GM12873 (cell line): ENCODE data around the gene DDX59.

Experiments
- TF ChIP-seq, protein P1 (sequence below): IDR thresholded peaks from 2 replicates; pipeline ENCODE4 v1.5.1; 2012; ENCODE audit warnings: low read depth, mild to moderate bottlenecking, moderate library complexity, low read length, control low read depth; ENCODE audit not compliant: insufficient read depth; ENCODE audit errors: missing control alignments

DDX59 gene

DNA sequence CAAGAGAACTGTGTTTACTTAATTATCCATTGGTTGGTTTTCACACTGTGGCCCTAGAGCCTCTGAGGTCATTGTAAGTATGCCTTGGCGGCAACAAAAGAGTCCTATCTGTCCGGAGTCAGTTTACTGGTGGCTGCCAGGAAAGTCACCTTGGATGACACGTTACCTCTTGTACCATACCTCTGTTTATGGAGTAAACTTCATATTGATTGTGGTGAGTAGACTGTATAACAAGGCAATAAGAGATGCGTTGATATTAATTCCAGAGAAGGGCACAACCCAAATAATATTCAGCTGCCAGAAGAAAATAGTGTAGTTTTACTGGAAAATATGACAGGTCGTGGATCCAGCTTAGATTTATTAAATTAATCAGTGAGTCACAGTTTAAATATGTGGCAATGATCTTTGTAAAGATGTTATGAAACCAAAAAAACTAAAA, 28.7 kb downstream of the DDX59 start:
- TF ChIP-seq, protein P1, sequence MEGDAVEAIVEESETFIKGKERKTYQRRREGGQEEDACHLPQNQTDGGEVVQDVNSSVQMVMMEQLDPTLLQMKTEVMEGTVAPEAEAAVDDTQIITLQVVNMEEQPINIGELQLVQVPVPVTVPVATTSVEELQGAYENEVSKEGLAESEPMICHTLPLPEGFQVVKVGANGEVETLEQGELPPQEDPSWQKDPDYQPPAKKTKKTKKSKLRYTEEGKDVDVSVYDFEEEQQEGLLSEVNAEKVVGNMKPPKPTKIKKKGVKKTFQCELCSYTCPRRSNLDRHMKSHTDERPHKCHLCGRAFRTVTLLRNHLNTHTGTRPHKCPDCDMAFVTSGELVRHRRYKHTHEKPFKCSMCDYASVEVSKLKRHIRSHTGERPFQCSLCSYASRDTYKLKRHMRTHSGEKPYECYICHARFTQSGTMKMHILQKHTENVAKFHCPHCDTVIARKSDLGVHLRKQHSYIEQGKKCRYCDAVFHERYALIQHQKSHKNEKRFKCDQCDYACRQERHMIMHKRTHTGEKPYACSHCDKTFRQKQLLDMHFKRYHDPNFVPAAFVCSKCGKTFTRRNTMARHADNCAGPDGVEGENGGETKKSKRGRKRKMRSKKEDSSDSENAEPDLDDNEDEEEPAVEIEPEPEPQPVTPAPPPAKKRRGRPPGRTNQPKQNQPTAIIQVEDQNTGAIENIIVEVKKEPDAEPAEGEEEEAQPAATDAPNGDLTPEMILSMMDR, result no peak

DNA sequence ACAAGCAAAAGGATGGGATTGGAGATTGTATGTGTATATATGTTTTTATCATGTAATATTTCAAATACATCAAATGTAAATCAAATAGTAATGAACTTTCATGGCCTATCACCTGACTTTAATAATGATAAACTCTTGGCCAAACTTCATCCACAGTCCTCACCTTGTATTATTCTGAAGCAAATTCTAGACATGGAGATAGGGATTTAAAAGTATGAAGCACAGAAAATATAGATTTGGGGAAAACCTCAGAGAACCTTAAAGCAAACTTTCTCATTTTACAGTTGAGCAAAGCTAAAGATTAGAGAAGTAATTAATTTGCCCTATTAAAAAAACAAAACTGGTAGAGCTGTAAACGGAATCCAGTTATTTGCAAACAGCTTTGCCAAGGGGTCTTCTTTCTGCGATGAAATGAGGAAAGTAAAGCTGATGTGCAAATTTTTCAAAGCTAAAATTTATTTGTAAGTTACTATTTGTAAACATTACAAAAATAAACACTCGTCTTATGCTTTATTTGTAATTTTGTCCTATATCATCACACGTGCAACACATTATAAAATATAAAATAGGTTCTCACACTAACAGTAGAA, 29.2 kb downstream of the DDX59 start:
- TF ChIP-seq, protein P1, result no peak

DNA sequence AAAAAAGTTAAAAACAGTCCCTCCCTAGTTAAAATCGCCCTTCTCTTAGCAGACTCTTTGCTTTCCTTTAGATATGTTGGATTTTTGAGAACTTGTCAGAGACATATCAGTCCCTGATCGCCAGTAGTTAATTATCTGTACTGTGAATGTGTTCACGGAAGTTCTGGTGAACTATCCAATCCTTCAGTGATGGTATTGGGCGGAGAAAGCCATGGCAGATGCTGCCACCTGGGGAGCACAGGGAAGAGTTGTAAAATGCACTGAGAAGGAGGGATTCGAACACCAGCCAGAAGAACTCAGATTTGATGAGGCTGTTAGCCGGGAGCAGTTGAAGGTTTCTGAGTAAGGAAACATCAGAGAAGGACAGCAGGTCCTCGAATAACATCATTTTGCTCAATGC, 31.6 kb downstream of the DDX59 start:
- TF ChIP-seq, protein P1, result no peak

DNA sequence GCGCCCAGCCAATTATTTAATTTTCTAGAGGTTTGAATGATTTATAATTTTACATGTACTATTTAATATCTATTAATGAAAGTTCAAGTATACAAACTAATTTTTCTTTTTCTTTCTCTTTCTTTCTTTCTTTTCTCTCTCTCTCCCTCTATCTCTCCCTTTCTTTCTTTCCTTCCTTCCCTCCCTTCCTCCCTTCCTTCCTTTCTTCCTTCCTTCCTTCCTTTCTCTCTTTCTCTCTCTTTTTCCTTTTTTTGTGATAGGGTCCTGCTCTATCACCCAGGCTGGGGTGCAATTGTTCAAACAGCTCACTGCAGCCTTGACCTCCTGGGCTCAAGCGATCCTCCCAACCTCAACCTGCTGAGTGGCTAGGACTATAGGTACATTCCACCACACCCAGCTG, 33.0 kb downstream of the DDX59 start:
- TF ChIP-seq, protein P1, result no peak

DNA sequence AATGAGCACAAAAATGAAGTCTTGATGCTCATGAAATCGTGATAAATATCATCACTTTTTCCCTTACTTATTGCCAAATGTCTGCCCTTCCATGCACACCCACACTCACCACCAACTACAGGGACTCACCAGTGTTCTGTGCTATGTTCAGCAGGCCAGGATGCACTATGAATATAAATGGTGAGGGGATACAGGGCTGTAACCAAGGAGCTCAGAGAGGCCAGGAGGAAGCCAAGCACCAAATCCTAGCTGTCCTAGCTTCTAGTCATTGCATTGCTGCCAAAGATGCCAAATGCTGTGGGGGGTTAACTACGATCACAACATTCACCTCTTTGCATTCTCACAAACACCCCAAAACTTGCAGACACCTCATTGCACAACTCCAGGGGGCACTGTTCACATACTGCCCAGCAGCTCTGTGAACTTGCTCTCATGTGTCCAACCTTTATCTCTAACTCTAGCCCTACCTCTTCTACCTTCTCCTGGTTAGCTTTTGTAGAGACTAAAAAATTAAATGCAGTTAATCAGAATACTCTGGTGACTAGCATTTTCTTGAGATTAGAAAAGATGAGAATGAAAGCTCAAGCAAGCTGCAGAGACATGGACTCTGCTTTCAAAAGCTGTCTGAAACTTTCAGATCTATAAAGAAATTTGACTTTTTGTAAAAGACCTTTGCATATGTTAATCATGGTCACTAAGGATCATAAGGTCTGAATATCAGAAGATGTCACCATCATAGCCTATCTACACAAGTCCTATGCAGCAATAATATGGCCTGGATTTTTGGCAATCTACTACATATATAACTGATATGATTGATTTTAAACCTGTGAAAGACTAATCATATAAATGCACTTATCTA, 35.2 kb downstream of the DDX59 start:
- TF ChIP-seq, protein P1, result peak; percentile 66

DNA sequence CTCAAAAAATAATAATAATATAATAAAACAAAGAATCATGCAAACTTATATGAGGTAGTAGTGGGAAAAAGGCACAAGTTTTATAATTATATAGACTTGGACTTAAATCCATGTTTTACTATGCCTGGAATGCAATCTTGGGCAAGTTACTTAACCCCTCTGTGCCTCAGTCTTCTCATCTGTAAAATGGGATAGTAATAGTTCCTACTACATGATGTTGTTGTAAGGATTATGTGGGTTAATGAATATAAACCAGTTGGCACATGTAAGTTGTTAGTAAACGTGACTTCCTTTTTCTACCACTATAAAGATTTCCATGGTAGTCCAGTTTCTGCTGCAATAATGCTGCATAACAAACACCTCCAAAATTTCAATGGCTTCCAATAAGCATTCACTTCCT, 38.3 kb downstream of the DDX59 start:
- TF ChIP-seq, protein P1, result no peak

DNA sequence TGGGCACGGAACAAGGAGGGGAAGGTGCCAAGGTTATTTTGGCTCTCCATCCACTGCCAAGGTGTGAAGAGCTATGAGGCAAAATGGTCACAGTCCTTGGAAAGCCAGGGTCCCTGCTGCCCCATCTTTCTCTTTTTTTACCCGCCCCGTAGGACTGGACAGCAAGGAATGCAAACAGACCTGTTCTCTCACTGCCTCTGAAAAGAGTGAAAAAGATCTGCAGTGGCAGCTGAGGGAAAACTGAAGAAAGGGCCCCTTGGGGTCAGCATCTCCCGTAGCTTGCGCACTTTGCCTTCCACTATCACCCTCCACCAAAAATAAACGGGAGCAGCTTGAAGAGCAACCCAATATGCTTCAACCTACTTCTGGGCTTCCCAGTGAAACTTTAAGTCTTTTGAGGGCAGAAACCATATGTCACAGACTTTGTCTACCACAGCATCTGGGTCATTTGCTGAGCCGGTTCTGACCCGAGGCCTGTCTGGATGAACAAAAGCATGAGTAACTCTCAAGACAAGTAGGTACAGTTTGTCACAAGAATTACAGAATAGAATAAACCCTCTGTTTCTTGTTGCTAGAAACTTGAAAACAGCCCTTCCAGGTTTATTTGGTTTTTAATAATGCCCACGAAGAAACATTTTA, 39.7 kb downstream of the DDX59 start:
- TF ChIP-seq, protein P1, result no peak
